GM21528 (cell line): ENCODE results near the gene RUNDC3A.

Source experiments
- ATAC-seq: cut with Tn5 transposase; IDR thresholded peaks from one replicate; pipeline ENCODE4 v1.9.1; 2021; ENCODE audit warnings: mild to moderate bottlenecking, moderate library complexity; ENCODE audit not compliant: unreplicated experiment, low FRiP score

RUNDC3A gene

DNA sequence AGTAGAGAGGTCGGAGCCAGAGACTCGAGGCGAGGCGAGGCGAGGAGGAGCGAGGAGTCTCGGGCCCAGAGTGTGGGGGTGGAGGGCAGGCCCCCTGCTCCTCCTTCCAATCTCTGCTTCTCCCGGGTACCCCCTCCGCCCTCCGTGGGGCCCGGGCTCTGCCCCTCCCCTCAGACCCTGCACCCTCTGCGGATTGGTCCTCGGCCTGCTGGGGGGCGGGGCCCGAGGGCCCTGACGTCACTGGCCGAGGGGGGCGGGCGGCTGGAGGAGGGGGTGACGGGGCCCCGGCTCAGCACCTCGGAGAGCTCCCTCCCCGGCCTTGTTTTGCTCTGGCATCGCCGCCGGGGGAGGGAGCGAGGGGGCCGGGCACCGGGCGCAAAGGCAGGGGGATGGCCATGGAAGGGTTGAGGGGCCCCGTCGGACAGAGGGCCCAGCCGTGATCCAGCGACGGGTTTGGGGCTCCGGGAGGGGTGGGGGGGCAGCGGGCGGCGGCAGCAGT lies at the start of gene RUNDC3A:
TSS of gene RUNDC3A (plus strand) at position 282 of the 499 bp plus-strand sequence. CDS start 232 bp downstream, outside the sequence.
- ATAC-seq: no peak

- no peak for ATAC-seq
Measured at GRCh38 chr17:44258811-44259351, 49.5 kb upstream of the RUNDC3A start.

- no peak for ATAC-seq
Measured at GRCh38 chr17:44260296-44260695, 48.1 kb upstream of the RUNDC3A start.

DNA sequence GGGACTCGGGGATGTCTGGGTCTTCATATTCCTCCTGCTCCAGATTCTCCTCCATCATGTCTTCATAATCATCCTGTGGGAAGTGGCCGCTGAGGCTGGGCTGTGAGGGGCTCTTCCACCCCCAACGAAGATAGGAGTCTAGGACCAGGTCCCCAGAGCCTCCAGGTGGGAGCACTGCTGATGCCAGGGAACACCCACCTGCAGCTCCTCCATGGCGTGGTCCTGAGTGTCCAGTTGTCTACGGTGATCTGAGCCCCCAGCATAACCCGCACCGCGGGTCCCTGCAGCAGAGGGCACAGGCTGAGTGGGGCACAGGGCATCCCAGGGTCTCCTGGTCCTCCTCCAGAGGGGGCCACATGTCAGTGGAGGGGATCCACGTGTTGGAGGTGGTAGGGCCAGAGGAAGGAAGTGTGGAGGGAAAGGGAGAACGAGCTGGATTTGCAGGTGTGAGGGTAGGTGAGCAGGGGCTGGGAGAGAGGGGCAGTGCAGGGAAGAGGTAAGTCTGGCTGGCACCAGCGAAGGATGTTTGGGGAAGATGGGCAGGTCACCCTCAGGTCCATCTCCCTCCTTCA lies 45.7 kb upstream of the RUNDC3A start:
- no peak for ATAC-seq

DNA sequence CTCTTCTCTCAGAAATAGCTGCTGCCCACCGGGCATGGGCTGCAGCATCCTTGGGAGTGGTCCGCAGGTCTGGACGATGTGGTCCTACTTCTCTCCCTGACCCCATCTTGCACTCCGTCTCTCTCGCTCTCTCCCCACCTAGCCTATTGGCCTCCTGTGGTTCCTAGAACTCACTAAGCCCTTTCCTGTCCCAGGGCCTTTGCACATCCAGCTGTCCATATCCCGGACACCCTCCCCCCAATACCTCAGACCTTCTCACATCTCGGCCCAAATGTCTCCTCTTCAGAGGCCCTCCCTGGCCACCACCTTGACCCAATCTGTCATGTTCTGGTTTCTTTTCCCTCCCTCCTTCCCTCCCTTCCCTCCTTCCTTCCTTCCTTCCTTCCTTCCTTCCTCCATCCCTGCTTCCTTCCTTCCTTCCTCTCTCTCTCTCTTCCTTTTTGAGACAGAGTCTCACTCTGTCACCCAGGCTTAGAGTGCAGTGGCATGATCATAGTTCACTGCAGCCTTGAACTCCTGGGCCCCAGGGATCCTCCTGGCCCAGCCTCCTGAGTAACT lies 45.0 kb upstream of the RUNDC3A start:
- ATAC-seq: no peak

DNA sequence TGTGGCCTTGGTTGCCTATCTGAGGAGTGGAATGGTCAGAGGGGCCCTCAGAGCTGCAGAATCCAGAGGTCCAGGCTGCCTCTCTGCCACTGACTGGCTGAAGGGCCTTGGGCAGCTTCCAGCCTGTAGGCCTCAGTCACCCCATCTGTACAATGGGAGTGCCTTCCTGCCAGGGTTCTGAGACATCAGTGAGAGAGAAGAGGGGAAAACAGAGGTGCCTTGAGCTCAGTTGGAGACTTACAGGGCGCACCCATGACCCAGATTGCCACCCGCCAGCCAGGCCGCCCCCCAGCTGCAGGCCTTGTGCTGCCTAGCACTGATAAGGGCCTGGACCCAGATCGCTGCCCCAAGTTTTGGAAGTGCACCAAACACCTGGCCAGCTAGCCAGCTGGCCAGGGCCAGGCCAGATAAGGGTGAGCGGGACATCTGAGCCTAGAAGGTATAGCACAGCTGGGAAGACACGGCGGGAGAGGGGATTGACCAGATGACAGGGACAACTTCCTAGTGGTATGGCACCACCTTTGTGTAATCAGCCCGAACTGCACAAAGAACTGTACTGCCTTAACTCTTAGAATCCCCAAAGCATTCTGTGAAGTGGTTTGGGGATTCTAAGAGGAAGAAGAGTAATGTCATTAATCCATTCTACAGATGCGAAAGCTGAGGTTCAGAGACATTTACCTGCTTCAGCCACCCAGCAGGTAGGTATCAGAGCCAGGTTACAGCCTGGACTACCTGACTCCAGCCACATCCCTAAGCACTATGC lies 41.8 kb upstream of the RUNDC3A start:
- ATAC-seq: no peak

GRCh38 chr17:44267165-44267455 lies 41.3 kb upstream of the RUNDC3A start:
- no peak for ATAC-seq

DNA sequence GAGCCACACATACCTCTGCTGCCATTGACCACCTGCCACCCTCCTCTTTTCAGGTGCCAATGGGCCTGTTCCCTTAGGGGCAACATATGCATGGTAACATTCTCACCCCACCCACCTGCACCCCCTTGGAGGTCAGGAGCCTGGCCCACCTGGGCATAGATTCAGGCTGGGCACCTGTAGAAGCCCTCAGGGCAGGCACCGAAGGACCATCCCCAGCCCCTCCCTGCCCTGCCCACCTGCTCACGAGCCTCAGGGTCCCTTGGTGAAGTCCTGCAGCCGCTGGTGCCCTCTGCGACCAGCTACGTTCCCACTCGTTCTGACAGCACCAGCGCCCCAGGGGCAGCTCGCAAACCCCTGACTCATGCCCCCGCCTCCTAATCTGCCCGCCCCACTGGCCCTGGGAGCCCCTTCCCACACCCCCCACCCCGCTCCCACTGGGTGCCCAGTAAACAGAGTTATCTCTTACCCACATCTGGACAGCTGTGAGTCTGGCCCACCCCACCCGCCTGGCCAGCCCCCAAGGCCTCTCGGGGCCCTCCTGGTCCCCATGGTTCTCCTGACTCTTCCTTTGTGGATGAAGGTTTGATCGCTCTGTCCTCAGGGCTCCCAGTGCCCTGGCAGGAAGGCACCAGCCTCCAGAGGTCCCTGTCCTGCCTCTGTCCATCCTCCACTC lies 40.4 kb upstream of the RUNDC3A start, which contains the start of gene SLC4A1:
TSS of gene SLC4A1 (minus strand) at position 318 of the 673 bp plus-strand sequence. CDS start 5,269 bp downstream, outside the sequence.
- ATAC-seq: no peak

- ATAC-seq: no peak
Measured at GRCh38 chr17:44268709-44269534, 39.5 kb upstream of the RUNDC3A start.

- ATAC-seq: no peak
Measured at GRCh38 chr17:44269535-44270240, 38.7 kb upstream of the RUNDC3A start.

- ATAC-seq: no peak
Measured at GRCh38 chr17:44272321-44272951, 36.0 kb upstream of the RUNDC3A start.

- ATAC-seq: no peak
Measured at GRCh38 chr17:44272954-44273353, 35.4 kb upstream of the RUNDC3A start.

DNA sequence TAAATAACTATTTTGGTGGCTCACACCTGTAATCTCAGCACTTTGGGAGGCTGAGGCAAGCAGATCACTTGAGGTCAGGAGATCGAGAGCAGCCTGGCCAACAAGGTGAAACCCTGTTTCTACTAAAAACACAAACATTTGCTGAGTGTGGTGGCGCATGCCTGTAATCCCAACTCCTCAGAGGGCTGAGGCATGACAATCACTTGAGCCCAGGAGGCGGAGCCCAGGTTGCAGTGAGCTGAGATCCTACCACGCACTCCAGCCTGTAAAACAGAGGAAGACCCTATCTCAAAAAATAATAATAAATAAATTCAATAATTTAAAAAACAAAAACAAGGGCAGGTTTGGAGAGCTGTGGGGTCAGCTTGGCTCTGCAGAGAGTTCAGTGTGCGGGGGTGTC lies 34.8 kb upstream of the RUNDC3A start:
- no peak for ATAC-seq

DNA sequence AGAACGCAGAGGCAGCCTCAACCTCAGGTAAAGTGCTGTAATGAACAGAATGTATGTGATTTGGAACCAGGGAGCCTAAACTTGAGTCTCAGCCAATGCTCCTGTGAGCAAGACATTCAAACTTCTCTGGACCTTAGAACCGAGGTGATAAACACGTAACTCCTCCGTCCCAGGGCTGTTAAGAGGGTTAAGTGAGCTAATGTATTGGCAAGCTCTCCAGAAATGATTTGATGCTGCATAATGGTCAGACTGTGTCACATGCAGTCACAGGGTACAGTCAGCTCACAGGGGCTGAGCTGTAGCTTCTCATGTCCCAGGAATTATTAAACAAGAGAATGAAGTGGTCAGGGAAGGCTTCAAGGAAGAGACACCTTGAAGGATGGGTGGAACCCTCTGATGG lies 30.4 kb upstream of the RUNDC3A start:
- no peak for ATAC-seq

DNA sequence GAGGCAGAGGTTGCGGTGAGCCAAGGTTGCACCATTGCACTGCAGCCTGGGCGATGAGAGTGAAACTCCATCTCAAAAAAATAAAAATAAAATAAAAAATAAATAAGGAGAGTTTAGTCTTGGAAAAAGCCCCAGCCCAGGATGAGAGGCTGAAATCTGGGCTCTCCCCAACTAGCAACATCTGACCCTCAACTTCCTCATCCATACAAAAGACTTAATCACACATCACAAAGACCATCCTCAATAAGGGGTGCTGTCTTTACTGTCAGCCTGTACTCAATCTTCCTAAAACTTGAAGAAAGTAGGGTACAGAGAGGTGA lies 29.1 kb upstream of the RUNDC3A start:
- ATAC-seq: no peak

GRCh38 chr17:44279666-44280391 lies 28.6 kb upstream of the RUNDC3A start:
- ATAC-seq: no peak

- ATAC-seq: no peak
Measured at GRCh38 chr17:44280392-44280937, 27.9 kb upstream of the RUNDC3A start.

- no peak for ATAC-seq
Measured at GRCh38 chr17:44281570-44281969, 26.8 kb upstream of the RUNDC3A start.
